SK-N-MC (cell line): ENCODE results near the gene SLC38A1.

Source experiments
- EZH2 ChIP-seq: fragments of 200-600 bp; sonication (generic); IDR thresholded peaks from one replicate; pipeline ENCODE4 v1.6.1; 2017; ENCODE audit warnings: antibody characterized with exemption
- FOXP2 ChIP-seq: optimal IDR thresholded peaks from 2 replicates; pipeline ENCODE3; 2011; ENCODE audit warnings: mild to moderate bottlenecking, moderate library complexity; ENCODE audit not compliant: insufficient read depth; ENCODE audit errors: extremely low read length, control extremely low read depth
- POLR2AphosphoS5 ChIP-seq: IDR thresholded peaks from 2 replicates; pipeline ENCODE4 v1.6.1; 2012; ENCODE audit warnings: mild to moderate bottlenecking, low read depth, low read length, borderline replicate concordance

GRCh38 chr12:46261646-46262045 is 7.2 kb downstream of the SLC38A1 start:
- TF ChIP-seq FOXP2 (no peak), POLR2AphosphoS5 (no peak), EZH2 (no peak)
